Measurements from ENCODE around the gene SAG. TPM values are rescaled to one million over a fixed set of nuclear protein-coding genes. Genes with fewer than 3 reads are reported as not detected.

The SAG gene
- total and polyA plus RNA-seq, 4 donors = not detected

- TF ChIP-seq REST (IDR thresholded peaks at IDR 0.05) = no peak
- no peak for TF ChIP-seq FOXA2 (IDR thresholded peaks at IDR 0.05)
- TF ChIP-seq SP1 (IDR thresholded peaks at IDR 0.05) = no peak
- TF ChIP-seq RXRA (IDR thresholded peaks at IDR 0.05) = no peak
- TF ChIP-seq GABPA (IDR thresholded peaks at IDR 0.05 in 1 of 2, conservative IDR thresholded peaks at IDR 0.05 in 1 of 2) = no peak
- TF ChIP-seq NR2F2 (IDR thresholded peaks at IDR 0.05) = no peak
- TF ChIP-seq JUND (IDR thresholded peaks at IDR 0.05) = no peak
These were observed 18.2 kb downstream of the SAG start (continued) for GRCh38 chr2:233325814-233326213.

GRCh38 chr2:233326500-233326899 is 18.9 kb downstream of the SAG start:
- TF ChIP-seq SP1 (IDR thresholded peaks at IDR 0.05) = no peak
- no peak for TF ChIP-seq FOXA1 (IDR thresholded peaks at IDR 0.05)
- no peak for TF ChIP-seq CTCF (IDR thresholded peaks at IDR 0.05; ENCODE audit: low read depth, low read length, missing input control)
- TF ChIP-seq, protein P1, sequence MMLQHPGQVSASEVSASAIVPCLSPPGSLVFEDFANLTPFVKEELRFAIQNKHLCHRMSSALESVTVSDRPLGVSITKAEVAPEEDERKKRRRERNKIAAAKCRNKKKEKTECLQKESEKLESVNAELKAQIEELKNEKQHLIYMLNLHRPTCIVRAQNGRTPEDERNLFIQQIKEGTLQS (IDR thresholded peaks at IDR 0.05) = no peak
- TF ChIP-seq FOXA2 (IDR thresholded peaks at IDR 0.05) = no peak
- no peak for TF ChIP-seq NR2F2 (IDR thresholded peaks at IDR 0.05)
- TF ChIP-seq ZBTB33 (IDR thresholded peaks at IDR 0.05) = no peak
- TF ChIP-seq, protein P2, sequence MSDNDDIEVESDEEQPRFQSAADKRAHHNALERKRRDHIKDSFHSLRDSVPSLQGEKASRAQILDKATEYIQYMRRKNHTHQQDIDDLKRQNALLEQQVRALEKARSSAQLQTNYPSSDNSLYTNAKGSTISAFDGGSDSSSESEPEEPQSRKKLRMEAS (IDR thresholded peaks at IDR 0.05) = no peak
- no peak for TF ChIP-seq YY1 (IDR thresholded peaks at IDR 0.05)
- TF ChIP-seq HNF4A (conservative IDR thresholded peaks at IDR 0.05) = no peak
- no peak for TF ChIP-seq REST (IDR thresholded peaks at IDR 0.05)
- TF ChIP-seq TAF1 (conservative IDR thresholded peaks at IDR 0.05) = no peak
- no peak for TF ChIP-seq RXRA (IDR thresholded peaks at IDR 0.05)
- H3K9me3 ChIP-seq (ENCODE audit: control insufficient read depth in 4 of 4, low read length in 3 of 4) = no peaks in the 10 kb centered on the region
- no peaks in the 10 kb centered on the region for H3K4me1 ChIP-seq (ENCODE audit: control insufficient read depth in 4 of 4, insufficient read depth in 4 of 4, low read length in 3 of 4)
- H3K27me3 ChIP-seq (ENCODE audit: control insufficient read depth in 4 of 4, insufficient read depth in 4 of 4, low read length in 3 of 4) = no peaks in the 10 kb centered on the region
- no peak for DNase-seq (ENCODE audit: low spot score)
- H3K27ac ChIP-seq (ENCODE audit: low read depth in 1 of 2, low read length in 2 of 2) = no peak overlapping the region
- H3K36me3 ChIP-seq (ENCODE audit: control insufficient read depth in 4 of 4, insufficient read depth in 3 of 4, low read depth in 1 of 4, low read length in 3 of 4) = no peaks in the 10 kb centered on the region
- no peak overlapping the region for H3K9ac ChIP-seq (ENCODE audit: low read depth in 1 of 2, low read length in 2 of 2)
- H3K4me3 ChIP-seq (ENCODE audit: low read depth in 1 of 3, low read length in 3 of 3) = no peak overlapping the region
- 89% methylated on average over 8 of the region's 8 CpGs for WGBS

Measured in liver (tissue), 9 donors.